H1 (cell line): ENCODE measurements around the gene RPL37.

Experiments used
- CBX8 ChIP-seq: fragments of 300-800, 300-1000 bp; sonication (generic); IDR thresholded peaks from 2 replicates; pipeline ENCODE4 v1.7.1; 2016; ENCODE audit warnings: low read depth, low read length, borderline replicate concordance
- CTCF ChIP-seq, 3 experiments: IDR thresholded peaks; 1 replicate in 2 of 3; 2 replicates in 1 of 3; pipeline versions ENCODE4 v1.5.1 to v1.6.1; 2011; ENCODE audit warnings: low read length in 3 of 3, mild to moderate bottlenecking in 3 of 3, inconsistent platforms in 2 of 3, low read depth in 1 of 3, moderate library complexity in 1 of 3; ENCODE audit not compliant: insufficient read depth in 1 of 3; ENCODE audit errors: control extremely low read depth in 1 of 3
- EP300 ChIP-seq, 2 experiments: IDR thresholded peaks; 1 replicate in 1 of 2; 2 replicates in 1 of 2; pipeline ENCODE4 v1.6.1; 2011 to 2012; ENCODE audit warnings: low read depth in 2 of 2, low read length in 2 of 2, mild to moderate bottlenecking in 2 of 2, borderline replicate concordance in 1 of 2, inconsistent platforms in 1 of 2, moderate library complexity in 1 of 2
- RAD21 ChIP-seq, 2 experiments: IDR thresholded peaks in 1 of 2; conservative IDR thresholded peaks in 1 of 2; 2 replicates each; pipeline ENCODE4 v1.6.1; 2011; ENCODE audit warnings: low read depth in 2 of 2, low read length in 2 of 2, improper control_type of control experiment in 1 of 2, inconsistent platforms in 1 of 2, mild to moderate bottlenecking in 1 of 2, moderate library complexity in 1 of 2
- USF2 ChIP-seq: IDR thresholded peaks from 2 replicates; pipeline ENCODE4 v1.6.1; 2011; ENCODE audit warnings: low read length, improper control_type of control experiment

DNA sequence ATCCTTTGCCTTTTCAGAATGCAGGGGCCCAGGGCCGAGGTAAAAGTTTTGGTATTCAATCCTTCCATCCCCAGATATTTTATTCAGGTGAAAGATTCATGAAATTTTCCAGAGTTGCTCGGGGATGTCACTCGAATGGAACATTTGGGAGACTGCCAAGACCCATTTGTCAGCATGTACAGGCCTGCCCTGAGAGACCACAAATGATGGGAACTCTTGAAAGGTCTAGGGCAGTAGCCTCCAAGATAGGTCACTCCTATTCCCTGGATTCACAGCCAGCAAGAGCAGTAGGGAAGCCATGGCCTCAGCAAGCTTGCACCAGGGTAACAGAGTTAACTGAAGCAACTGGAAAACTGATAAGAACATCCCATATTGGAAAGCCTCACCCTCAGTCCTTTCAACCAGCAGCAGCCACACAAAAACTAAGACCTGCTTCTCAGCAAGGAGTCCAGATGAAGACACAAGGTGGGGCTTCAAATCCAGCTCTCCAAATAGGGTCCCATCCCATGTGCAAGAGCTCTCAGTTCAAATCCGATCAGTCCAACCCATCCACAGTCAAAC, 18.7 kb upstream of the RPL37 start:
- no peak for TF ChIP-seq EP300 (IDR thresholded peaks at IDR 0.05; ENCODE audit: borderline replicate concordance in 1 of 2, low read depth in 2 of 2, low read length in 2 of 2)
- TF ChIP-seq CTCF (IDR thresholded peaks at IDR 0.05; ENCODE audit: control extremely low read depth in 1 of 3, insufficient read depth in 1 of 3, low read depth in 1 of 3, low read length in 3 of 3): no peak
- no peak for TF ChIP-seq RAD21 (IDR thresholded peaks at IDR 0.05 in 1 of 2, conservative IDR thresholded peaks at IDR 0.05 in 1 of 2; ENCODE audit: low read depth in 2 of 2, low read length in 2 of 2)
- TF ChIP-seq USF2: no peak
- TF ChIP-seq CBX8: no peak
